WTC11 (cell line): ENCODE results near the gene COQ2. TPM values are rescaled to one million over a fixed set of nuclear protein-coding genes. Genes with fewer than 3 reads are reported as not detected.

Experiments used
- ATAC-seq: fragments of 200-7000 bp; cut with Tn5 transposase; 2 replicates; pipeline ENCODE4 v1.10.0; 2021; ENCODE audit warnings: mild to moderate bottlenecking, moderate library complexity
- CTCF ChIA-PET: fragments of 300-600 bp; sonication (Branson Sonifier 250); formaldehyde crosslinking; loops from one replicate; lab custom pipeline; 2021; ENCODE audit warnings: antibody characterized with exemption; lab: Charles Lee
- POLR2A ChIA-PET: fragments of 350-600 bp; sonication (Branson Sonifier 250); formaldehyde crosslinking; loops from one replicate; lab custom pipeline; 2021; ENCODE audit warnings: antibody characterized with exemption; lab: Charles Lee
- DNase-seq: peaks from one replicate; pipeline ENCODE4 v3.0.0; 2021; ENCODE audit warnings: low spot score
- H3K27ac Mint-ChIP-seq: 2 replicates; pipeline ENCODE4 v1.8.0; 2021; ENCODE audit warnings: mixed read lengths
- H3K27me3 Mint-ChIP-seq: 2 replicates; pipeline ENCODE4 v1.8.0; 2021; ENCODE audit warnings: low read depth, mild to moderate bottlenecking, moderate library complexity, mixed read lengths
- H3K36me3 Mint-ChIP-seq: 2 replicates; pipeline ENCODE4 v1.8.0; 2021; ENCODE audit warnings: mixed read lengths
- H3K4me1 Mint-ChIP-seq: 2 replicates; pipeline ENCODE4 v1.8.0; 2022; ENCODE audit warnings: mixed read lengths
- H3K4me3 Mint-ChIP-seq: 2 replicates; pipeline ENCODE4 v1.8.0; 2021; ENCODE audit warnings: mild to moderate bottlenecking, moderate library complexity, mixed read lengths
- H3K9me3 Mint-ChIP-seq: 2 replicates; pipeline ENCODE4 v1.8.0; 2021; ENCODE audit warnings: mixed read lengths
- ELF4 ChIP-seq: sonication (generic); formaldehyde crosslinking; IDR thresholded peaks from 2 replicates; pipeline ENCODE4 v1.8.1; 2022; ENCODE audit warnings: low read depth, mild to moderate bottlenecking, moderate library complexity, missing genetic modification reagents
- EMX1 ChIP-seq: fragments of 250-450 bp; sonication (Bioruptor Pico); IDR thresholded peaks from 2 replicates; pipeline ENCODE4 v1.8.0; 2021; ENCODE audit warnings: mild to moderate bottlenecking
- GRHL2 ChIP-seq: fragments of 250-450 bp; sonication (Bioruptor Pico); IDR thresholded peaks from 2 replicates; pipeline ENCODE4 v1.8.0; 2022; ENCODE audit warnings: mild to moderate bottlenecking, moderate library complexity; ENCODE audit not compliant: insufficient replicate concordance, severe bottlenecking
- MXD4 ChIP-seq: fragments of 250-450 bp; sonication (Bioruptor Pico); IDR thresholded peaks from 2 replicates; pipeline ENCODE4 v1.8.0; 2021; ENCODE audit warnings: mild to moderate bottlenecking, moderate library complexity, borderline replicate concordance
- MYBL2 ChIP-seq: sonication (generic); formaldehyde crosslinking; IDR thresholded peaks from 2 replicates; pipeline ENCODE4 v1.8.1; 2023; ENCODE audit warnings: mild to moderate bottlenecking, moderate library complexity, missing genetic modification reagents
- NR2C2 ChIP-seq: sonication (generic); formaldehyde crosslinking; IDR thresholded peaks from 2 replicates; pipeline ENCODE4 v1.8.0; 2022; ENCODE audit warnings: mild to moderate bottlenecking, missing genetic modification reagents
- NR3C1 ChIP-seq: sonication (generic); formaldehyde crosslinking; conservative IDR thresholded peaks from 2 replicates; pipeline ENCODE4 v1.8.1; 2023; ENCODE audit warnings: low read depth, mild to moderate bottlenecking, missing genetic modification reagents
- SP1 ChIP-seq: sonication (generic); formaldehyde crosslinking; conservative IDR thresholded peaks from 2 replicates; pipeline ENCODE4 v1.8.1; 2022; ENCODE audit warnings: missing genetic modification reagents
- TEAD1 ChIP-seq: sonication (generic); formaldehyde crosslinking; IDR thresholded peaks from 2 replicates; pipeline ENCODE4 v1.8.0; 2022; ENCODE audit warnings: mild to moderate bottlenecking, missing genetic modification reagents
- ZNF219 ChIP-seq: sonication (generic); formaldehyde crosslinking; IDR thresholded peaks from 2 replicates; pipeline ENCODE4 v1.8.0; 2023; ENCODE audit warnings: missing genetic modification reagents, mild to moderate bottlenecking, borderline replicate concordance
- ZNF317 ChIP-seq: sonication (generic); formaldehyde crosslinking; IDR thresholded peaks from 2 replicates; pipeline ENCODE4 v1.8.1; 2023; ENCODE audit warnings: low read depth, mild to moderate bottlenecking, moderate library complexity, missing genetic modification reagents, borderline replicate concordance
- ZNF423 ChIP-seq: fragments of 250-450 bp; sonication (Bioruptor Pico); IDR thresholded peaks from 2 replicates; pipeline ENCODE4 v2.1.2; 2022; ENCODE audit warnings: mild to moderate bottlenecking, moderate library complexity
- total RNA-seq: library from RNA; stranded (reverse); gene quantifications from 3 replicates; pipeline ENCODE4 v1.2.3, GENCODE V29; 2021
- TF ChIP-seq, protein P1 (sequence below): sonication (generic); formaldehyde crosslinking; IDR thresholded peaks from 2 replicates; pipeline ENCODE4 v1.8.0; 2022; ENCODE audit warnings: mild to moderate bottlenecking, missing genetic modification reagents
- TF ChIP-seq, protein P2 (sequence below): sonication (generic); formaldehyde crosslinking; IDR thresholded peaks from 2 replicates; pipeline ENCODE4 v1.8.1; 2023; ENCODE audit warnings: mild to moderate bottlenecking, missing genetic modification reagents, moderate library complexity
- TF ChIP-seq, protein P3 (sequence below): sonication (generic); formaldehyde crosslinking; IDR thresholded peaks from 2 replicates; pipeline ENCODE4 v1.8.1; 2022; ENCODE audit warnings: mild to moderate bottlenecking, missing genetic modification reagents, moderate library complexity, borderline replicate concordance
- TF ChIP-seq, protein P4 (sequence below): sonication (generic); formaldehyde crosslinking; IDR thresholded peaks from 2 replicates; pipeline ENCODE4 v1.8.1; 2023; ENCODE audit warnings: mild to moderate bottlenecking, missing genetic modification reagents
- TF ChIP-seq, protein P5 (sequence below): sonication (generic); formaldehyde crosslinking; IDR thresholded peaks from 2 replicates; pipeline ENCODE4 v1.8.1; 2023; ENCODE audit warnings: mild to moderate bottlenecking, missing genetic modification reagents, borderline replicate concordance
- TF ChIP-seq, protein P6 (sequence below): sonication (generic); formaldehyde crosslinking; IDR thresholded peaks from 2 replicates; pipeline ENCODE4 v1.8.0; 2022; ENCODE audit warnings: missing genetic modification reagents
- TF ChIP-seq, protein P7 (sequence below): sonication (generic); formaldehyde crosslinking; IDR thresholded peaks from 2 replicates; pipeline ENCODE4 v1.8.0; 2023; ENCODE audit warnings: missing genetic modification reagents

Gene COQ2
- total RNA-seq, 1 experiment from 2014 or later, result 21.6 TPM

DNA sequence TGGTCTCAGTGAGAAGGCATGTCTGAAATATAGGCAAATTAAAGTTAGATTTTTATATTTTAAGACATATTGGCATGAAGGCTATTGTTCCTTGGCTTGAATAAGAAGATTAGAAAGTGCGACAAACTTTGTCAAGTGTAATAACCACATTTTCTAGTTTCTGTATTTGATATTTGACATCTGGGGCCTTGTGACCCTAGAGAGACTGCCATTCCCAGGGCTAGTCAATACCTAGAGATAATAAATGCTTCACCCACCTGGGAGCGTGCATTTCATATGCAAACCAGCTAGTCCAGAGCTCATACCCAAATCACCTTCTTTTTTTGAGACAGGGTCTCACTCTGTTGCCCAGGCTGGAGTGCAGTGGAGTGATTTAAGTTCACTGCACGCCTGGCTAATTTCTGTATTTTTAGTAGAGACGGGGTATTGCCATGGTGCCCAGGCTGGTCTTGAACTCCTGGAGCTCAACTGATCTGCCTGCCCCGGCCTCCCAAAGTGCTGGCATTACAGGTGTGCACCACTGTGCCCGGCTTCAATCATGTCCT lies 62.6 kb downstream of the COQ2 start:
- Mint-ChIP-seq H3K4me1 (peaks cover 15% of the 10 kb centered on the region), H3K36me3 (no peaks in the 10 kb centered on the region), H3K9me3 (no peaks in the 10 kb centered on the region), H3K27ac (no peak overlapping the region), H3K4me3 (no peak overlapping the region), H3K27me3 (no peaks in the 10 kb centered on the region)
- ChIA-PET POLR2A (no interaction called here), CTCF (no interaction called here)
- no peak for ATAC-seq
- TF ChIP-seq ZNF423 (no peak), ELF4 (CRISPR knock-in tag) (no peak), ZNF317 (no peak)
- TF ChIP-seq, protein P1, sequence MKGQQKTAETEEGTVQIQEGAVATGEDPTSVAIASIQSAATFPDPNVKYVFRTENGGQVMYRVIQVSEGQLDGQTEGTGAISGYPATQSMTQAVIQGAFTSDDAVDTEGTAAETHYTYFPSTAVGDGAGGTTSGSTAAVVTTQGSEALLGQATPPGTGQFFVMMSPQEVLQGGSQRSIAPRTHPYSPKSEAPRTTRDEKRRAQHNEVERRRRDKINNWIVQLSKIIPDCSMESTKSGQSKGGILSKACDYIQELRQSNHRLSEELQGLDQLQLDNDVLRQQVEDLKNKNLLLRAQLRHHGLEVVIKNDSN (CRISPR knock-in tag), result no peak
- TF ChIP-seq, protein P2, sequence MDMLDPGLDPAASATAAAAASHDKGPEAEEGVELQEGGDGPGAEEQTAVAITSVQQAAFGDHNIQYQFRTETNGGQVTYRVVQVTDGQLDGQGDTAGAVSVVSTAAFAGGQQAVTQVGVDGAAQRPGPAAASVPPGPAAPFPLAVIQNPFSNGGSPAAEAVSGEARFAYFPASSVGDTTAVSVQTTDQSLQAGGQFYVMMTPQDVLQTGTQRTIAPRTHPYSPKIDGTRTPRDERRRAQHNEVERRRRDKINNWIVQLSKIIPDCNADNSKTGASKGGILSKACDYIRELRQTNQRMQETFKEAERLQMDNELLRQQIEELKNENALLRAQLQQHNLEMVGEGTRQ (CRISPR knock-in tag), result no peak
- TF ChIP-seq, protein P3, sequence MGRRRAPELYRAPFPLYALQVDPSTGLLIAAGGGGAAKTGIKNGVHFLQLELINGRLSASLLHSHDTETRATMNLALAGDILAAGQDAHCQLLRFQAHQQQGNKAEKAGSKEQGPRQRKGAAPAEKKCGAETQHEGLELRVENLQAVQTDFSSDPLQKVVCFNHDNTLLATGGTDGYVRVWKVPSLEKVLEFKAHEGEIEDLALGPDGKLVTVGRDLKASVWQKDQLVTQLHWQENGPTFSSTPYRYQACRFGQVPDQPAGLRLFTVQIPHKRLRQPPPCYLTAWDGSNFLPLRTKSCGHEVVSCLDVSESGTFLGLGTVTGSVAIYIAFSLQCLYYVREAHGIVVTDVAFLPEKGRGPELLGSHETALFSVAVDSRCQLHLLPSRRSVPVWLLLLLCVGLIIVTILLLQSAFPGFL (CRISPR knock-in tag), result no peak
- TF ChIP-seq, protein P4, sequence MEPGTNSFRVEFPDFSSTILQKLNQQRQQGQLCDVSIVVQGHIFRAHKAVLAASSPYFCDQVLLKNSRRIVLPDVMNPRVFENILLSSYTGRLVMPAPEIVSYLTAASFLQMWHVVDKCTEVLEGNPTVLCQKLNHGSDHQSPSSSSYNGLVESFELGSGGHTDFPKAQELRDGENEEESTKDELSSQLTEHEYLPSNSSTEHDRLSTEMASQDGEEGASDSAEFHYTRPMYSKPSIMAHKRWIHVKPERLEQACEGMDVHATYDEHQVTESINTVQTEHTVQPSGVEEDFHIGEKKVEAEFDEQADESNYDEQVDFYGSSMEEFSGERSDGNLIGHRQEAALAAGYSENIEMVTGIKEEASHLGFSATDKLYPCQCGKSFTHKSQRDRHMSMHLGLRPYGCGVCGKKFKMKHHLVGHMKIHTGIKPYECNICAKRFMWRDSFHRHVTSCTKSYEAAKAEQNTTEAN, result no peak
- TF ChIP-seq, all 79 proteins: peak for 0
- DNase-seq, result no peak

DNA sequence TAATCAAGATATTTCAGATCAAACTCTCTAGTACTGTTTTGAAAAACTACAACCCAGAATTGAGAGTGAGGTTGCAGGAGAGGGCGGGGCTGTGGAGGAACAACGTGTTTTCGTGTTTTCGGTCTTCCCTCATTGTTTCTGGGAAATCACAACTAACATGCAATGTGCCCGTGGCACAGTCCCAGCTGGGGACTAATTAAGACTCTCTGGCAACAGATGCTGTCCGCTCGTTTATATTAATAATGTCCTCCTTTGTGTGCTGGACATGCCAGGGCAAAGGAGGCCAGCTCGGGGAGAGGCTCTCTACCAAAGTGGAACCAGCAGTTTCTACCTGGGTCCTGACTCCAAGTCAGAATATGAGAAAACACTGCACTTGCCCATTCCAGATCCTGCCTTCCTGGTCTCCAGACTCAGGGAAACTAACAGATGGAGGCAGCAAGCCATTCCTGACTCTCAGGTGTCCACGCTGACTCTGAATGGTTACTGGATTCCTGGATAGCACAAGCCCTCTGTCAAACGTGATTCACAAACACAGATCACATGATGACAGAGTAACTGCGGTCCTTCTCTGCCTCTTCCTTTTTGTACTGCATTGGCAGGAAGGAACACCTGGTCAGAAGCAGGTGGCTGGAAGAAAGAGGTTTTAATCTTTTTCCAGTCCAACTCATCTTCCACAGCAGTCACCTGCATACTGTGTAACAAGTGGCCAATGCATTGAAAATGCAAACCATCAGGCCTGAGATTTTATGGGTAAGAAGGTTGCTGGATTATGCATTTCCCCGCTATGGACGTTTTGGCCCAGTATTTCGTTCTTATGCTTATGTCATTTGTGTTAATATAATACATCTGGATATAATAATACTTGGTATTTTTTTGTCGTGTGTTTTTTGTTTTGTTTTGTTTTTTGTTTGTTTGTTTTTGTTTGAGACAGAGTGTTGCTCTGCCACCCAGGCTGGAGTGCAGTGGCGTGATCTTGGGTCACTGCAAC lies 65.0 kb downstream of the COQ2 start:
- H3K4me1 Mint-ChIP-seq, result peaks cover 15% of the 10 kb centered on the region
- peaks cover 9% of the 10 kb centered on the region for H3K9me3 Mint-ChIP-seq
- H3K36me3 Mint-ChIP-seq, result no peaks in the 10 kb centered on the region
- no peak overlapping the region for H3K4me3 Mint-ChIP-seq
- TF ChIP-seq MXD4 (CRISPR knock-in tag) (no peak), EMX1 (no peak), ZNF219 (CRISPR knock-in tag) (no peak), NR3C1 (CRISPR knock-in tag) (no peak), SP1 (CRISPR knock-in tag) (no peak), MYBL2 (CRISPR knock-in tag) (no peak), NR2C2 (CRISPR knock-in tag) (no peak), GRHL2 (CRISPR knock-in tag) (no peak), TEAD1 (no peak)
- TF ChIP-seq, protein P3 (CRISPR knock-in tag), result no peak
- TF ChIP-seq, protein P5, sequence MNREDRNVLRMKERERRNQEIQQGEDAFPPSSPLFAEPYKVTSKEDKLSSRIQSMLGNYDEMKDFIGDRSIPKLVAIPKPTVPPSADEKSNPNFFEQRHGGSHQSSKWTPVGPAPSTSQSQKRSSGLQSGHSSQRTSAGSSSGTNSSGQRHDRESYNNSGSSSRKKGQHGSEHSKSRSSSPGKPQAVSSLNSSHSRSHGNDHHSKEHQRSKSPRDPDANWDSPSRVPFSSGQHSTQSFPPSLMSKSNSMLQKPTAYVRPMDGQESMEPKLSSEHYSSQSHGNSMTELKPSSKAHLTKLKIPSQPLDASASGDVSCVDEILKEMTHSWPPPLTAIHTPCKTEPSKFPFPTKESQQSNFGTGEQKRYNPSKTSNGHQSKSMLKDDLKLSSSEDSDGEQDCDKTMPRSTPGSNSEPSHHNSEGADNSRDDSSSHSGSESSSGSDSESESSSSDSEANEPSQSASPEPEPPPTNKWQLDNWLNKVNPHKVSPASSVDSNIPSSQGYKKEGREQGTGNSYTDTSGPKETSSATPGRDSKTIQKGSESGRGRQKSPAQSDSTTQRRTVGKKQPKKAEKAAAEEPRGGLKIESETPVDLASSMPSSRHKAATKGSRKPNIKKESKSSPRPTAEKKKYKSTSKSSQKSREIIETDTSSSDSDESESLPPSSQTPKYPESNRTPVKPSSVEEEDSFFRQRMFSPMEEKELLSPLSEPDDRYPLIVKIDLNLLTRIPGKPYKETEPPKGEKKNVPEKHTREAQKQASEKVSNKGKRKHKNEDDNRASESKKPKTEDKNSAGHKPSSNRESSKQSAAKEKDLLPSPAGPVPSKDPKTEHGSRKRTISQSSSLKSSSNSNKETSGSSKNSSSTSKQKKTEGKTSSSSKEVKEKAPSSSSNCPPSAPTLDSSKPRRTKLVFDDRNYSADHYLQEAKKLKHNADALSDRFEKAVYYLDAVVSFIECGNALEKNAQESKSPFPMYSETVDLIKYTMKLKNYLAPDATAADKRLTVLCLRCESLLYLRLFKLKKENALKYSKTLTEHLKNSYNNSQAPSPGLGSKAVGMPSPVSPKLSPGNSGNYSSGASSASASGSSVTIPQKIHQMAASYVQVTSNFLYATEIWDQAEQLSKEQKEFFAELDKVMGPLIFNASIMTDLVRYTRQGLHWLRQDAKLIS, result no peak
- TF ChIP-seq, protein P6, sequence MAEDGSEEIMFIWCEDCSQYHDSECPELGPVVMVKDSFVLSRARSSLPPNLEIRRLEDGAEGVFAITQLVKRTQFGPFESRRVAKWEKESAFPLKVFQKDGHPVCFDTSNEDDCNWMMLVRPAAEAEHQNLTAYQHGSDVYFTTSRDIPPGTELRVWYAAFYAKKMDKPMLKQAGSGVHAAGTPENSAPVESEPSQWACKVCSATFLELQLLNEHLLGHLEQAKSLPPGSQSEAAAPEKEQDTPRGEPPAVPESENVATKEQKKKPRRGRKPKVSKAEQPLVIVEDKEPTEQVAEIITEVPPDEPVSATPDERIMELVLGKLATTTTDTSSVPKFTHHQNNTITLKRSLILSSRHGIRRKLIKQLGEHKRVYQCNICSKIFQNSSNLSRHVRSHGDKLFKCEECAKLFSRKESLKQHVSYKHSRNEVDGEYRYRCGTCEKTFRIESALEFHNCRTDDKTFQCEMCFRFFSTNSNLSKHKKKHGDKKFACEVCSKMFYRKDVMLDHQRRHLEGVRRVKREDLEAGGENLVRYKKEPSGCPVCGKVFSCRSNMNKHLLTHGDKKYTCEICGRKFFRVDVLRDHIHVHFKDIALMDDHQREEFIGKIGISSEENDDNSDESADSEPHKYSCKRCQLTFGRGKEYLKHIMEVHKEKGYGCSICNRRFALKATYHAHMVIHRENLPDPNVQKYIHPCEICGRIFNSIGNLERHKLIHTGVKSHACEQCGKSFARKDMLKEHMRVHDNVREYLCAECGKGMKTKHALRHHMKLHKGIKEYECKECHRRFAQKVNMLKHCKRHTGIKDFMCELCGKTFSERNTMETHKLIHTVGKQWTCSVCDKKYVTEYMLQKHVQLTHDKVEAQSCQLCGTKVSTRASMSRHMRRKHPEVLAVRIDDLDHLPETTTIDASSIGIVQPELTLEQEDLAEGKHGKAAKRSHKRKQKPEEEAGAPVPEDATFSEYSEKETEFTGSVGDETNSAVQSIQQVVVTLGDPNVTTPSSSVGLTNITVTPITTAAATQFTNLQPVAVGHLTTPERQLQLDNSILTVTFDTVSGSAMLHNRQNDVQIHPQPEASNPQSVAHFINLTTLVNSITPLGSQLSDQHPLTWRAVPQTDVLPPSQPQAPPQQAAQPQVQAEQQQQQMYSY (CRISPR knock-in tag), result no peak
- TF ChIP-seq, protein P7, sequence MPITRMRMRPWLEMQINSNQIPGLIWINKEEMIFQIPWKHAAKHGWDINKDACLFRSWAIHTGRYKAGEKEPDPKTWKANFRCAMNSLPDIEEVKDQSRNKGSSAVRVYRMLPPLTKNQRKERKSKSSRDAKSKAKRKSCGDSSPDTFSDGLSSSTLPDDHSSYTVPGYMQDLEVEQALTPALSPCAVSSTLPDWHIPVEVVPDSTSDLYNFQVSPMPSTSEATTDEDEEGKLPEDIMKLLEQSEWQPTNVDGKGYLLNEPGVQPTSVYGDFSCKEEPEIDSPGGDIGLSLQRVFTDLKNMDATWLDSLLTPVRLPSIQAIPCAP (CRISPR knock-in tag), result no peak
- TF ChIP-seq, all 79 proteins: peak for 0
- ATAC-seq, result no peak
- CTCF ChIA-PET, result no interaction called here
- DNase-seq, result no peak
- H3K27me3 Mint-ChIP-seq, result no peaks in the 10 kb centered on the region; the same call in 1 of the 2 replicates
- H3K27ac Mint-ChIP-seq, result no peak overlapping the region
- POLR2A ChIA-PET, result no interaction called here
